Naive thymus-derived CD4-positive, alpha-beta T cell (primary cell): ENCODE results near the gene ANKLE2. TPM values are rescaled to one million over a fixed set of nuclear protein-coding genes. Genes with fewer than 3 reads are reported as not detected.
A peak's percentile ranks its signal among the peaks of the same experiment; 100 is the strongest.
"Not testable (repeated sequence)": the region's sequence is repeated elsewhere in the genome, so short reads cannot be mapped to it uniquely, and the experiment has no call there.

Experiments
- ATAC-seq: fragments of 150-1000 bp; cut with Tn5 transposase; 2 replicates; pipeline ENCODE4 v1.10.0; 2021; ENCODE audit warnings: mild to moderate bottlenecking, moderate library complexity
- CTCF ChIA-PET: fragments of 350-600 bp; sonication (Branson Sonifier 250); formaldehyde crosslinking; loops from one replicate; lab custom pipeline; 2021; ENCODE audit warnings: antibody characterized with exemption; lab: Charles Lee
- POLR2A ChIA-PET: fragments of 350-600 bp; sonication (Branson Sonifier 250); formaldehyde crosslinking; loops from one replicate; lab custom pipeline; 2021; ENCODE audit warnings: antibody characterized with exemption, inconsistent platforms; lab: Charles Lee
- DNase-seq, 9 donors: peaks; one replicate each; pipeline versions ENCODE4 v3.0.0 to v3.0.0-alpha.2; 2020 to 2022; ENCODE audit warnings: mixed read lengths in 1 of 9
- H3K27ac ChIP-seq: one replicate; pipeline ENCODE4 v1.7.0; 2013; ENCODE audit warnings: mild to moderate bottlenecking, low read depth, low read length, moderate library complexity
- H3K27me3 ChIP-seq, 2 donors: one replicate each; pipeline ENCODE4 v1.7.0; 2013; ENCODE audit warnings: low read length in 2 of 2, mild to moderate bottlenecking in 2 of 2, moderate library complexity in 2 of 2; ENCODE audit not compliant: control insufficient read depth in 2 of 2, insufficient read depth in 2 of 2
- H3K36me3 ChIP-seq, 3 experiments: 1 replicate in 2 of 3; 2 replicates in 1 of 3; pipeline ENCODE4 v1.7.0; 2013; ENCODE audit warnings: low read length in 3 of 3, mild to moderate bottlenecking in 3 of 3, moderate library complexity in 1 of 3; ENCODE audit not compliant: insufficient read depth in 3 of 3, control insufficient read depth in 2 of 3
- H3K4me1 ChIP-seq, 2 donors: one replicate each; pipeline ENCODE4 v1.7.0; 2013; ENCODE audit warnings: low read length in 2 of 2, mild to moderate bottlenecking in 2 of 2, moderate library complexity in 1 of 2; ENCODE audit not compliant: control insufficient read depth in 2 of 2, insufficient read depth in 2 of 2
- H3K4me3 ChIP-seq: 2 replicates; pipeline ENCODE4 v1.7.0; 2013; ENCODE audit warnings: mild to moderate bottlenecking, low read length
- H3K9me3 ChIP-seq, 3 experiments: 1 replicate in 2 of 3; 2 replicates in 1 of 3; pipeline ENCODE4 v1.7.0; 2013; ENCODE audit warnings: low read length in 3 of 3; ENCODE audit not compliant: control insufficient read depth in 2 of 3
- H3K27ac Mint-ChIP-seq, 9 donors: one replicate each; pipeline ENCODE4 v1.8.0; 2020 to 2022; ENCODE audit warnings: mixed read lengths in 9 of 9, mild to moderate bottlenecking in 8 of 9, moderate library complexity in 5 of 9, inconsistent platforms in 2 of 9
- H3K27me3 Mint-ChIP-seq, 5 donors: one replicate each; pipeline ENCODE4 v1.8.0; 2021 to 2022; ENCODE audit warnings: mixed read lengths in 5 of 5, mild to moderate bottlenecking in 1 of 5
- H3K36me3 Mint-ChIP-seq, 5 donors: one replicate each; pipeline ENCODE4 v1.8.0; 2020 to 2022; ENCODE audit warnings: mixed read lengths in 5 of 5, mild to moderate bottlenecking in 3 of 5, inconsistent platforms in 1 of 5
- H3K4me1 Mint-ChIP-seq, 7 donors: one replicate each; pipeline ENCODE4 v1.8.0; 2020 to 2022; ENCODE audit warnings: mixed read lengths in 7 of 7, mild to moderate bottlenecking in 3 of 7, inconsistent platforms in 1 of 7
- H3K4me3 Mint-ChIP-seq, 10 donors: one replicate each; pipeline ENCODE4 v1.8.0; 2020 to 2022; ENCODE audit warnings: mild to moderate bottlenecking in 10 of 10, mixed read lengths in 10 of 10, moderate library complexity in 6 of 10, inconsistent platforms in 2 of 10
- H3K9me3 Mint-ChIP-seq, 11 donors: one replicate each; pipeline ENCODE4 v1.8.0; 2020 to 2022; ENCODE audit warnings: mixed read lengths in 11 of 11, mild to moderate bottlenecking in 4 of 11, inconsistent platforms in 1 of 11, moderate library complexity in 1 of 11
- intact Hi-C, 2 donors: fragments of 100-400 bp; cut with micrococcal nuclease; formaldehyde crosslinking; loops; one replicate each; pipeline ENCODE4 v1.15.1; 2023
- polyA plus RNA-seq, 2 donors: library from polyadenylated mRNA; unstranded; fragments of 300-500 nt; fragmentation: Illumina TruSeq; gene quantifications; one replicate each; pipeline ENCODE4 v1.2.3, GENCODE V29; 2021
- total RNA-seq, 6 experiments: library from RNA in 5 of 6; stranded (reverse) in 5 of 6; gene quantifications; 1 replicate in 5 of 6; 2 replicates in 1 of 6; pipeline ENCODE4 v1.2.3 and lab custom pipeline; 2021 to 2026

Gene ANKLE2
- total and polyA plus RNA-seq, 7 experiments from 2014 or later = 21.5 to 95.5 (median 78.9) TPM

DNA sequence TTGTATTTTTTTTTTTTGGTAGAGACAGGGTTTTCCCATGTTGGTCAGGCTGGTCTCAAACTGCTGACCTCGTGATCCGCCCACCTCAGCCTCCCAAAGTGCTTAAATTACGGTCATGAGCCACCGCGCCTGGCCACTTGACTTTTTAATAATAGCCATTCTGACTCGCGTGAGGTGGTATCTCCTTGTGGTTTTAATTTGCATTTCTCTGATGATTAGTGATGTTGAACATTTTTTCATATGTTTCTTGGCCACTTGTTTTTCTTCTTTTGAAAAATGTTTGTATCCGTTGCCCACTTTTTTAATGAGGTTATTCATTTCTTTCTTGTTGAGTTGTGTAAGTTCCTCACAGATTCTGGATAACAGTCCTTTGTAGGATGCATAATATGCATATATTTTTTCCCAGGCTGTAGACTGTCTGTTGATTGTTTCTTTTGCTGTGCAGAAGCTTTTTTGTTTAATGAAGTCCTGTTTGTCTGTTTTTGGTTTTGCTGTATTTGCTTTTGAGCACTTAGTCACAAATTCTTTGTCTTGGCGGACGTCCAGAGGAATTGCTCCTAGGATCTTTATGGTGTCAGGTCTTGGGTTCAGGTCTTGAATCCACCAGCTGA lies 61.3 kb downstream of the ANKLE2 start:
- Histone ChIP-seq H3K27me3 (no peaks in the 10 kb centered on the region), H3K4me3 (no peak overlapping the region), H3K27ac (no peak overlapping the region), H3K9me3 (no peaks in the 10 kb centered on the region), H3K36me3 (peaks cover 0 to 3% (median 0%) of the 10 kb centered on the region in 3 experiments), H3K4me1 (no peaks in the 10 kb centered on the region)
- Mint-ChIP-seq H3K4me3 (no peak overlapping the region), H3K9me3 (peaks cover 0 to 10% (median 0%) of the 10 kb centered on the region in 11 donors), H3K27me3 (no peaks in the 10 kb centered on the region), H3K4me1 (peaks cover 0 to 7% (median 0%) of the 10 kb centered on the region in 7 donors), H3K27ac (no peak overlapping the region), H3K36me3 (peaks cover 7 to 47% (median 28%) of the 10 kb centered on the region in 5 donors)
- ATAC-seq = no peak
- POLR2A ChIA-PET = no interaction called here
- intact Hi-C loops = no loop called here
- CTCF ChIA-PET = no interaction called here
- DNase-seq = no peak

GRCh38 chr12:132698341-132698740 lies 63.3 kb downstream of the ANKLE2 start:
- intact Hi-C loops = no loop called here

GRCh38 chr12:132695431-132695830 lies 66.2 kb downstream of the ANKLE2 start:
- H3K9me3 ChIP-seq = no peaks in the 10 kb centered on the region
- POLR2A ChIA-PET = no interaction called here
- DNase-seq (no peak), ATAC-seq (no peak)
- H3K27me3 ChIP-seq = no peaks in the 10 kb centered on the region
- no peak overlapping the region for H3K27ac ChIP-seq
- H3K4me3 ChIP-seq = no peak overlapping the region
- intact Hi-C loops = no loop called here
- Mint-ChIP-seq H3K4me3 (no peak overlapping the region), H3K9me3 (no peaks in the 10 kb centered on the region), H3K4me1 (peaks cover 0 to 2% (median 0%) of the 10 kb centered on the region in 7 donors), H3K36me3 (peaks cover 0 to 26% (median 21%) of the 10 kb centered on the region in 5 donors), H3K27me3 (no peaks in the 10 kb centered on the region), H3K27ac (peak overlapping the region in 1 of 9 donors; percentile 56)
- H3K4me1 ChIP-seq = no peaks in the 10 kb centered on the region
- peaks cover 0 to 3% (median 0%) of the 10 kb centered on the region in 3 experiments for H3K36me3 ChIP-seq
- CTCF ChIA-PET = interaction anchor here (0.6 to 0.7 kb wide), 2 partner anchors 57 to 521 kb away, joined by 3 read pairs; no protein-coding TSS in a partner anchor

More at GRCh38 chr12:132698341-132698740, 63.3 kb downstream of the ANKLE2 start:
- peaks cover 0 to 2% (median 0%) of the 10 kb centered on the region in 11 donors for H3K9me3 Mint-ChIP-seq
- no peak overlapping the region for H3K27ac Mint-ChIP-seq
- H3K4me3 Mint-ChIP-seq = no peak overlapping the region
- peaks cover under 1 to 33% (median 22%) of the 10 kb centered on the region in 5 donors for H3K36me3 Mint-ChIP-seq
- Histone ChIP-seq H3K36me3 (peaks cover 0 to 3% (median 0%) of the 10 kb centered on the region in 3 experiments), H3K27ac (no peak overlapping the region), H3K4me3 (no peak overlapping the region), H3K4me1 (no peaks in the 10 kb centered on the region), H3K27me3 (no peaks in the 10 kb centered on the region), H3K9me3 (no peaks in the 10 kb centered on the region)
- ChIA-PET CTCF (no interaction called here), POLR2A (no interaction called here)
- ATAC-seq (no peak), DNase-seq (no peak)
- no peaks in the 10 kb centered on the region for H3K27me3 Mint-ChIP-seq
- H3K4me1 Mint-ChIP-seq = peaks cover 0 to 4% (median 0%) of the 10 kb centered on the region in 7 donors

- ChIA-PET CTCF (interaction anchor here (0.6 to 0.7 kb wide), 2 partner anchors 58 to 520 kb away, joined by 3 read pairs; no protein-coding TSS in a partner anchor), POLR2A (interaction anchor here (0.7 kb wide), 1 partner anchor 96 kb away, joined by 3 read pairs; no protein-coding TSS in a partner anchor)
- ATAC-seq, H3K4me3 Mint-ChIP-seq, H3K9me3 Mint-ChIP-seq, intact Hi-C loops, H3K27me3 ChIP-seq, H3K4me3 ChIP-seq, H3K4me1 Mint-ChIP-seq, H3K27ac Mint-ChIP-seq, H3K9me3 ChIP-seq, H3K27ac ChIP-seq, H3K4me1 ChIP-seq, H3K27me3 Mint-ChIP-seq, H3K36me3 ChIP-seq, DNase-seq: not testable (repeated sequence)
- peaks cover 0 to 23% (median 18%) of the 10 kb centered on the region in 5 donors for H3K36me3 Mint-ChIP-seq
These were observed 66.7 kb downstream of the ANKLE2 start for GRCh38 chr12:132694888-132695287.

GRCh38 chr12:132692030-132692429 lies 69.6 kb downstream of the ANKLE2 start:
- H3K36me3 Mint-ChIP-seq = peaks cover 0 to 14% (median 4%) of the 10 kb centered on the region in 5 donors
- H3K36me3 ChIP-seq, H3K27me3 ChIP-seq, H3K4me1 ChIP-seq, H3K9me3 Mint-ChIP-seq, ATAC-seq, H3K27ac ChIP-seq, H3K27me3 Mint-ChIP-seq, H3K27ac Mint-ChIP-seq, DNase-seq, H3K9me3 ChIP-seq, intact Hi-C loops, H3K4me3 Mint-ChIP-seq, H3K4me3 ChIP-seq: not testable (repeated sequence)
- peaks cover 0 to 12% (median 10%) of the 10 kb centered on the region in 7 donors for H3K4me1 Mint-ChIP-seq
- POLR2A ChIA-PET = interaction anchor here (1.0 kb wide), 1 partner anchor 17 kb away, joined by 3 read pairs; no protein-coding TSS in a partner anchor
- CTCF ChIA-PET = interaction anchor here (0.7 kb wide), 2 partner anchors 15 to 55 kb away, joined by 3 to 4 read pairs; no protein-coding TSS in a partner anchor

- Histone ChIP-seq H3K36me3 (no peaks in the 10 kb centered on the region), H3K4me3 (no peak overlapping the region), H3K27me3 (no peaks in the 10 kb centered on the region), H3K9me3 (no peaks in the 10 kb centered on the region), H3K27ac (no peak overlapping the region), H3K4me1 (peaks cover 4 to 13% of the 10 kb centered on the region in 2 donors)
- intact Hi-C loops = no loop called here
- H3K27ac Mint-ChIP-seq = peak overlapping the region in 2 of 9 donors; percentile 48 to 53
- CTCF ChIA-PET = no interaction called here
- H3K4me1 Mint-ChIP-seq = peaks cover 0 to 24% (median 18%) of the 10 kb centered on the region in 7 donors
- H3K4me3 Mint-ChIP-seq = peak overlapping the region in 9 of 10 donors; percentile 6 to 84 (median 46)
- no peak for DNase-seq
- POLR2A ChIA-PET = no interaction called here
- H3K27me3 Mint-ChIP-seq = no peaks in the 10 kb centered on the region
- H3K36me3 Mint-ChIP-seq = peaks cover 0 to 11% (median 0%) of the 10 kb centered on the region in 5 donors
- H3K9me3 Mint-ChIP-seq = no peaks in the 10 kb centered on the region
- no peak for ATAC-seq
These were observed 71.5 kb downstream of the ANKLE2 start for GRCh38 chr12:132690112-132690511.
